HepG2 (cell line): Measurements from ENCODE around the gene PIP4K2C. TPM values are rescaled to one million over a fixed set of nuclear protein-coding genes. Genes with fewer than 3 reads are reported as not detected.

Source experiments
- ARNT ChIP-seq: fragments of 450-650 bp; IDR thresholded peaks from 2 replicates; pipeline ENCODE4 v1.6.1; 2017
- CBX1 ChIP-seq: IDR thresholded peaks from one replicate; pipeline ENCODE4 v1.6.1; 2016; ENCODE audit warnings: antibody characterized with exemption, low read depth
- FIP1L1 ChIP-seq: fragments of 200-400 bp; formaldehyde crosslinking; IDR thresholded peaks from 2 replicates; pipeline ENCODE4 v1.6.1; 2018; ENCODE audit warnings: low read depth, mild to moderate bottlenecking, low read length, moderate library complexity, borderline replicate concordance; ENCODE audit not compliant: insufficient read depth
- HNF4G ChIP-seq, 2 experiments: sonication (generic) in 1 of 2; formaldehyde crosslinking in 1 of 2; IDR thresholded peaks; 2 replicates each; pipeline versions ENCODE4 v1.4.0 to v1.6.1; 2011 to 2020; ENCODE audit warnings: borderline replicate concordance in 2 of 2, low read depth in 2 of 2, mild to moderate bottlenecking in 2 of 2, low read length in 1 of 2, missing genetic modification reagents in 1 of 2, moderate library complexity in 1 of 2
- PAF1 ChIP-seq: IDR thresholded peaks from 2 replicates; pipeline ENCODE4 v1.6.1; 2016; ENCODE audit warnings: missing genetic modification reagents, missing compliant biosample characterization
- PHF20 ChIP-seq: sonication (generic); formaldehyde crosslinking; IDR thresholded peaks from 2 replicates; pipeline ENCODE4 v1.5.0; 2020; ENCODE audit warnings: mild to moderate bottlenecking, missing genetic modification reagents
- SETDB1 ChIP-seq: sonication (generic); formaldehyde crosslinking; IDR thresholded peaks from 2 replicates; pipeline ENCODE4 v1.5.1; 2020; ENCODE audit warnings: missing genetic modification reagents, mild to moderate bottlenecking, borderline replicate concordance
- SIX1 ChIP-seq: sonication (generic); formaldehyde crosslinking; IDR thresholded peaks from 2 replicates; pipeline ENCODE4 v1.4.0; 2020; ENCODE audit warnings: missing genetic modification reagents, borderline replicate concordance
- SMYD3 ChIP-seq: sonication (generic); formaldehyde crosslinking; IDR thresholded peaks from 2 replicates; pipeline ENCODE4 v1.8.1; 2023; ENCODE audit warnings: mild to moderate bottlenecking, missing genetic modification reagents
- ZBTB8A ChIP-seq: sonication (generic); formaldehyde crosslinking; IDR thresholded peaks from 2 replicates; pipeline ENCODE4 v1.4.0; 2020; ENCODE audit warnings: mild to moderate bottlenecking, low read depth, missing genetic modification reagents, borderline replicate concordance
- ZFY ChIP-seq: sonication (generic); formaldehyde crosslinking; IDR thresholded peaks from 2 replicates; pipeline ENCODE4 v1.4.0; 2020; ENCODE audit warnings: missing genetic modification reagents
- ZNF136 ChIP-seq: sonication (generic); formaldehyde crosslinking; IDR thresholded peaks from 2 replicates; pipeline ENCODE4 v1.8.1; 2022; ENCODE audit warnings: low read depth, mild to moderate bottlenecking, moderate library complexity, missing genetic modification reagents
- ZNF251 ChIP-seq: sonication (generic); formaldehyde crosslinking; IDR thresholded peaks from 2 replicates; pipeline ENCODE4 v1.9.0; 2021; ENCODE audit warnings: mild to moderate bottlenecking, missing genetic modification reagents
- ZNF326 ChIP-seq: sonication (generic); formaldehyde crosslinking; IDR thresholded peaks from 2 replicates; pipeline ENCODE4 v1.4.0; 2020; ENCODE audit warnings: missing genetic modification reagents, borderline replicate concordance
- polyA plus RNA-seq, 8 experiments: library from polyadenylated mRNA; depleted of rRNA in 3 of 8; stranded (reverse) in 7 of 8; unstranded in 1 of 8; fragments of >200 nt; fragmentation: Illumina TruSeq in 4 of 8; extraction: Trizol in 4 of 8; gene quantifications; 2 replicates each; pipeline versions ENCODE4 v1.2.1 to v1.2.3, GENCODE V29; 2011 to 2016; ENCODE audit warnings: low read depth in 4 of 8, missing spikeins in 1 of 8, mixed read lengths in 1 of 8; ENCODE audit not compliant: insufficient read depth in 1 of 8
- total RNA-seq, 5 experiments: library from RNA; depleted of rRNA; stranded (reverse); fragments of >200 nt; fragmentation: Illumina TruSeq; extraction: Trizol; gene quantifications; 2 replicates each; pipeline ENCODE4 v1.2.3, GENCODE V29; 2016; ENCODE audit warnings: low read depth in 1 of 5
- TF ChIP-seq, protein P1 (sequence below): IDR thresholded peaks from 2 replicates; pipeline ENCODE4 v1.6.1; 2016; ENCODE audit warnings: low read depth, missing genetic modification reagents, missing compliant biosample characterization
- TF ChIP-seq, protein P2 (sequence below): sonication (generic); formaldehyde crosslinking; IDR thresholded peaks from 2 replicates; pipeline ENCODE4 v1.4.0; 2020; ENCODE audit warnings: missing genetic modification reagents, borderline replicate concordance
- TF ChIP-seq, protein P3 (sequence below), 2 experiments: IDR thresholded peaks; 2 replicates each; pipeline ENCODE4 v1.6.1; 2011 to 2012; ENCODE audit warnings: low read length in 2 of 2, borderline replicate concordance in 1 of 2, low read depth in 1 of 2, mild to moderate bottlenecking in 1 of 2, moderate library complexity in 1 of 2

The PIP4K2C gene
- total and polyA plus RNA-seq, 2 of the 13 experiments (the other 11 are each of a cell fraction or from before 2014, with no cell fraction given) = 23.3 to 26.4 TPM

DNA sequence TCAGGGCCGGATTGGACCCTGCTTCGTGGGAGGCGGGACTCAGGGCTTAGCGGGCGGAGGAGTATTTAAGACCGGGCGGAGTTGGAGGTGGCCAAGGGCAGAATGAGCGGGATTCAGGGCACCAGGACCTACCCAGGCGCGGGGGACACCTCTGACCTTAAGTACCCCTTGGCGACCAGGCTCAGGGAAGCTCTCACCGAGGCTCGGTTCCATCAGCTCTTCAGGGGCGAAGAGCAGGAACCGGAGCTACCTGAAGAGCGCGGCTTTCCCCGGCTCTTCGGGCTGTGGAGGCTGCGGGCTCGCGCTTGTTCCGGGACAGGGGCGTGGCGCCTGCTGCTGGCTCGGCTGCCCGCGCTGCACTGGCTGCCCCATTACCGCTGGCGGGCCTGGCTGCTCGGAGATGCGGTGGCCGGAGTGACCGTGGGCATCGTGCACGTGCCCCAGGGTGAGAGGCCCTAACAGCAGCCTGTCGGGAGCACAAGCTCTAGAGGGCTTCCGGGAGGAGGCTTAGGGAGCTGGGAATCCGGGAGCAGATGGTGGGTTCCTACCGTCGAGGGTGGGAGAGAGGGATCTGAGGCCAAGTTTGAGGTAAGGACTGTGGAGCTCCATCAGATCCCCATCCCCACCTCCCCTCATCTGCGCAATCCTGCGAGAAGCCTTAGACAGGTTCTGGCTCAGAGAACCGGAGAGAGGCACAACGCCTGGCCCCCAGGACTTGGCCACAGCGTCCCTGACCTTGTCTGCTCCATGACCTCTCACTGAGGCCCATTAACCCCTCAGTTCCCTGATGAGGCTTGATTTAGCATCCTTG lies 28.6 kb downstream of the PIP4K2C start (continued):
- TF ChIP-seq CBX1 = no peak
- no peak for TF ChIP-seq SIX1
- no peak for TF ChIP-seq FIP1L1
- TF ChIP-seq PAF1 = no peak
- no peak for TF ChIP-seq ZBTB8A
- no peak for TF ChIP-seq ZFY (CRISPR knock-in tag)
- TF ChIP-seq, protein P1, sequence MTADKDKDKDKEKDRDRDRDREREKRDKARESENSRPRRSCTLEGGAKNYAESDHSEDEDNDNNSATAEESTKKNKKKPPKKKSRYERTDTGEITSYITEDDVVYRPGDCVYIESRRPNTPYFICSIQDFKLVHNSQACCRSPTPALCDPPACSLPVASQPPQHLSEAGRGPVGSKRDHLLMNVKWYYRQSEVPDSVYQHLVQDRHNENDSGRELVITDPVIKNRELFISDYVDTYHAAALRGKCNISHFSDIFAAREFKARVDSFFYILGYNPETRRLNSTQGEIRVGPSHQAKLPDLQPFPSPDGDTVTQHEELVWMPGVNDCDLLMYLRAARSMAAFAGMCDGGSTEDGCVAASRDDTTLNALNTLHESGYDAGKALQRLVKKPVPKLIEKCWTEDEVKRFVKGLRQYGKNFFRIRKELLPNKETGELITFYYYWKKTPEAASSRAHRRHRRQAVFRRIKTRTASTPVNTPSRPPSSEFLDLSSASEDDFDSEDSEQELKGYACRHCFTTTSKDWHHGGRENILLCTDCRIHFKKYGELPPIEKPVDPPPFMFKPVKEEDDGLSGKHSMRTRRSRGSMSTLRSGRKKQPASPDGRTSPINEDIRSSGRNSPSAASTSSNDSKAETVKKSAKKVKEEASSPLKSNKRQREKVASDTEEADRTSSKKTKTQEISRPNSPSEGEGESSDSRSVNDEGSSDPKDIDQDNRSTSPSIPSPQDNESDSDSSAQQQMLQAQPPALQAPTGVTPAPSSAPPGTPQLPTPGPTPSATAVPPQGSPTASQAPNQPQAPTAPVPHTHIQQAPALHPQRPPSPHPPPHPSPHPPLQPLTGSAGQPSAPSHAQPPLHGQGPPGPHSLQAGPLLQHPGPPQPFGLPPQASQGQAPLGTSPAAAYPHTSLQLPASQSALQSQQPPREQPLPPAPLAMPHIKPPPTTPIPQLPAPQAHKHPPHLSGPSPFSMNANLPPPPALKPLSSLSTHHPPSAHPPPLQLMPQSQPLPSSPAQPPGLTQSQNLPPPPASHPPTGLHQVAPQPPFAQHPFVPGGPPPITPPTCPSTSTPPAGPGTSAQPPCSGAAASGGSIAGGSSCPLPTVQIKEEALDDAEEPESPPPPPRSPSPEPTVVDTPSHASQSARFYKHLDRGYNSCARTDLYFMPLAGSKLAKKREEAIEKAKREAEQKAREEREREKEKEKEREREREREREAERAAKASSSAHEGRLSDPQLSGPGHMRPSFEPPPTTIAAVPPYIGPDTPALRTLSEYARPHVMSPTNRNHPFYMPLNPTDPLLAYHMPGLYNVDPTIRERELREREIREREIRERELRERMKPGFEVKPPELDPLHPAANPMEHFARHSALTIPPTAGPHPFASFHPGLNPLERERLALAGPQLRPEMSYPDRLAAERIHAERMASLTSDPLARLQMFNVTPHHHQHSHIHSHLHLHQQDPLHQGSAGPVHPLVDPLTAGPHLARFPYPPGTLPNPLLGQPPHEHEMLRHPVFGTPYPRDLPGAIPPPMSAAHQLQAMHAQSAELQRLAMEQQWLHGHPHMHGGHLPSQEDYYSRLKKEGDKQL (CRISPR knock-in tag) = no peak
- TF ChIP-seq SMYD3 = no peak
- TF ChIP-seq PHF20 (CRISPR knock-in tag) = no peak
- no peak for TF ChIP-seq ZNF326
- no peak for TF ChIP-seq ARNT
- no peak for TF ChIP-seq ZNF251 (CRISPR knock-in tag)
- no peak for TF ChIP-seq SETDB1
- no peak for TF ChIP-seq HNF4G (IDR thresholded peaks at IDR 0.05; ENCODE audit: borderline replicate concordance, low read depth, low read length)
- 0 out of 2 replicates have a peak, but pooled peaks have one; percentile 33 for TF ChIP-seq HNF4G (CRISPR knock-in tag; IDR thresholded peaks at IDR 0.05; ENCODE audit: borderline replicate concordance, low read depth)
- TF ChIP-seq, protein P2, sequence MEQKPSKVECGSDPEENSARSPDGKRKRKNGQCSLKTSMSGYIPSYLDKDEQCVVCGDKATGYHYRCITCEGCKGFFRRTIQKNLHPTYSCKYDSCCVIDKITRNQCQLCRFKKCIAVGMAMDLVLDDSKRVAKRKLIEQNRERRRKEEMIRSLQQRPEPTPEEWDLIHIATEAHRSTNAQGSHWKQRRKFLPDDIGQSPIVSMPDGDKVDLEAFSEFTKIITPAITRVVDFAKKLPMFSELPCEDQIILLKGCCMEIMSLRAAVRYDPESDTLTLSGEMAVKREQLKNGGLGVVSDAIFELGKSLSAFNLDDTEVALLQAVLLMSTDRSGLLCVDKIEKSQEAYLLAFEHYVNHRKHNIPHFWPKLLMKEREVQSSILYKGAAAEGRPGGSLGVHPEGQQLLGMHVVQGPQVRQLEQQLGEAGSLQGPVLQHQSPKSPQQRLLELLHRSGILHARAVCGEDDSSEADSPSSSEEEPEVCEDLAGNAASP (CRISPR knock-in tag) = no peak
- TF ChIP-seq, protein P3, sequence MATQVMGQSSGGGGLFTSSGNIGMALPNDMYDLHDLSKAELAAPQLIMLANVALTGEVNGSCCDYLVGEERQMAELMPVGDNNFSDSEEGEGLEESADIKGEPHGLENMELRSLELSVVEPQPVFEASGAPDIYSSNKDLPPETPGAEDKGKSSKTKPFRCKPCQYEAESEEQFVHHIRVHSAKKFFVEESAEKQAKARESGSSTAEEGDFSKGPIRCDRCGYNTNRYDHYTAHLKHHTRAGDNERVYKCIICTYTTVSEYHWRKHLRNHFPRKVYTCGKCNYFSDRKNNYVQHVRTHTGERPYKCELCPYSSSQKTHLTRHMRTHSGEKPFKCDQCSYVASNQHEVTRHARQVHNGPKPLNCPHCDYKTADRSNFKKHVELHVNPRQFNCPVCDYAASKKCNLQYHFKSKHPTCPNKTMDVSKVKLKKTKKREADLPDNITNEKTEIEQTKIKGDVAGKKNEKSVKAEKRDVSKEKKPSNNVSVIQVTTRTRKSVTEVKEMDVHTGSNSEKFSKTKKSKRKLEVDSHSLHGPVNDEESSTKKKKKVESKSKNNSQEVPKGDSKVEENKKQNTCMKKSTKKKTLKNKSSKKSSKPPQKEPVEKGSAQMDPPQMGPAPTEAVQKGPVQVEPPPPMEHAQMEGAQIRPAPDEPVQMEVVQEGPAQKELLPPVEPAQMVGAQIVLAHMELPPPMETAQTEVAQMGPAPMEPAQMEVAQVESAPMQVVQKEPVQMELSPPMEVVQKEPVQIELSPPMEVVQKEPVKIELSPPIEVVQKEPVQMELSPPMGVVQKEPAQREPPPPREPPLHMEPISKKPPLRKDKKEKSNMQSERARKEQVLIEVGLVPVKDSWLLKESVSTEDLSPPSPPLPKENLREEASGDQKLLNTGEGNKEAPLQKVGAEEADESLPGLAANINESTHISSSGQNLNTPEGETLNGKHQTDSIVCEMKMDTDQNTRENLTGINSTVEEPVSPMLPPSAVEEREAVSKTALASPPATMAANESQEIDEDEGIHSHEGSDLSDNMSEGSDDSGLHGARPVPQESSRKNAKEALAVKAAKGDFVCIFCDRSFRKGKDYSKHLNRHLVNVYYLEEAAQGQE (IDR thresholded peaks at IDR 0.05; ENCODE audit: borderline replicate concordance in 1 of 2, low read depth in 1 of 2, low read length in 2 of 2) = no peak
- no peak for TF ChIP-seq ZNF136 (CRISPR knock-in tag)
